ENCODE measurements around the gene MAL. TPM values are rescaled to one million over a fixed set of nuclear protein-coding genes. Genes with fewer than 3 reads are reported as not detected.

Gene MAL
- total and polyA plus RNA-seq, 2 of the 8 experiments (the other 6 are each of a cell fraction or from before 2014, with no cell fraction given) = not detected

DNA sequence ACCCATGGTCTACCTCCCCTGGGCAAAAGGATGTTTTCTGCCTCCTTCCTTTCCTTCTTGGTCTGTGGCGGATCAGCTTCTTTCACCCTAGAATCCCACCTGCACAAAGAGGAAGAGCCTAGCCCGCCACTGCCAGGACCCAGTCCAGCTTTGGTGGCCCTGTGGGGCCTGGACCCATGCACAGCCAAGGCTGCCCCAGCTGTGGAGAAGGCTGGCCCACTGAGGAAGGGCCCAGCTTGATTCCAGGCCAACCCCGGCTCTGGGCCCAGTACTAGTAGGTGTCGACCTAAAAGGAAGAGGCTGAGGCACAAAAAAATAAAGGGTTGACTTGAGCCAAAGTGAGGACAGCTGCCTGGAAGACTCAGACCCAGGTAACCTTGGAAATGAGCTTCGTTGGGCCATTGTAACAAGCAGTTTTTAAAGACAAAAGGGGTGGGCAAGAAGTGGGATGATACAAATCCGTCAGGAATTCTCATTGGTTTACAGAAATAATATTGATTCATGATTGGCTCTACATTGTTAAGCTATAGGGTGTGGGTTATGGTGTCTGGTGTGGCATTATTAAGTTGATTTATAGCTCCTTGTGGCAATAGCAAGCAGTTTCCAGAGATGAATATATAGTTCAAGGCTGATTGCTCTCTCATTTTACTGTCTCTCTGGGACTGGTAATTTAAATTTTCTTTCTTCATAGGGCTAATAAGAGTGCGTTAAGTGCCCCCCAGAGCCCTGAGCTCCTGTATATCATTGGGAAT lies 29.8 kb upstream of the MAL start:
- Histone ChIP-seq H3K27ac (ENCODE audit: low read depth, low read length) (no peak overlapping the region), H3K4me2 (ENCODE audit: insufficient read depth in 1 of 2, low read depth in 2 of 2, low read length in 2 of 2) (no peak overlapping the region), H2BK120ac (replicated peaks; ENCODE audit: low read depth, low read length) (no peak overlapping the region), H2AFZ (ENCODE audit: low read length) (no peak overlapping the region), H2BK12ac (ENCODE audit: low read depth, low read length) (no peak overlapping the region), H2BK20ac (ENCODE audit: low read length) (no peak overlapping the region), H3K9ac (replicated peaks in 1 of 4; ENCODE audit: extremely low read depth in 1 of 4, low read depth in 3 of 4, low read length in 3 of 4) (no peak overlapping the region), H3K4me3 (ENCODE audit: extremely low read depth in 1 of 4, insufficient read depth in 2 of 4, low read depth in 3 of 4, low read length in 4 of 4) (no peak overlapping the region), H4K20me1 (replicated peaks in 1 of 2; ENCODE audit: control insufficient read depth in 1 of 2, insufficient read depth in 2 of 2, low read length in 2 of 2) (peaks cover 0 to 2% of the 10 kb centered on the region in 2 experiments), H3K23me2 (ENCODE audit: low read depth, low read length) (peaks cover 5% of the 10 kb centered on the region; the same call in 1 of the 2 replicates), H3K56ac (replicated peaks; ENCODE audit: insufficient read length, low read depth, low read length) (no peak overlapping the region), H2AK5ac (ENCODE audit: low read depth, low read length) (no peak overlapping the region), H4K91ac (replicated peaks; ENCODE audit: insufficient read length, low read length) (no peak overlapping the region), H3K4me1 (replicated peaks in 1 of 4; ENCODE audit: control insufficient read depth in 3 of 4, insufficient read depth in 4 of 4, low read length in 3 of 4) (no peaks in the 10 kb centered on the region; a peak in 1 of 7 replicates), H3K14ac (ENCODE audit: insufficient read length) (no peak overlapping the region), H3K79me1 (ENCODE audit: low read depth, low read length) (0 out of 2 replicates have a peak, but pooled peaks cover 3% of the 10 kb centered on the region), H3K23ac (ENCODE audit: insufficient read length) (no peak overlapping the region), H2BK15ac (ENCODE audit: low read length) (no peak overlapping the region), H3K79me2 (ENCODE audit: control insufficient read depth in 1 of 2, insufficient read depth in 2 of 2, low read length in 2 of 2) (no peaks in the 10 kb centered on the region), H3K9me3 (ENCODE audit: insufficient read depth in 2 of 2, low read depth in 1 of 2, low read length in 1 of 2) (peaks cover 87 to 97% of the 10 kb centered on the region in 2 experiments), H3K36me3 (ENCODE audit: control insufficient read depth in 2 of 4, insufficient read depth in 4 of 4, low read length in 3 of 4) (no peaks in the 10 kb centered on the region), H2BK5ac (ENCODE audit: low read depth, low read length) (no peak overlapping the region), H4K8ac (ENCODE audit: extremely low read depth, insufficient read depth, low read length) (no peak overlapping the region), H3K27me3 (replicated peaks in 1 of 4; ENCODE audit: control insufficient read depth in 3 of 4, extremely low read depth in 1 of 4, insufficient read depth in 3 of 4, low read length in 3 of 4) (peaks cover 0 to 2% (median 0%) of the 10 kb centered on the region in 4 experiments; a peak in 1 of 7 replicates), H3K4ac (replicated peaks; ENCODE audit: insufficient read length, low read depth, low read length) (no peak overlapping the region), H4K5ac (ENCODE audit: insufficient read length, low read depth, low read length) (no peak overlapping the region), H3K18ac (ENCODE audit: extremely low read depth, low read length) (no peak overlapping the region)
- CTCF ChIA-PET (ENCODE audit: partially characterized antibody) = interaction anchor here (0.7 to 1.8 kb wide), 2 partner anchors 9 to 39 kb away, joined by 3 to 6 read pairs; no protein-coding TSS in a partner anchor
- DNase-seq (ENCODE audit: low read depth in 1 of 2, low spot score in 2 of 2) = no peak
- no peak for FAIRE-seq
- POLR2A ChIA-PET (ENCODE audit: partially characterized antibody) = no interaction called here
- 50% methylated on average over 6 of the region's 7 CpGs; no CpG with 5 or more reads in 1 of the 2 experiments for WGBS, 2 experiments (ENCODE audit: extremely low coverage in 1 of 2, insufficient coverage in 1 of 2, insufficient read length in 1 of 2, insufficient replicate concordance in 2 of 2, low coverage in 1 of 2, low lambda C conversion rate in 2 of 2, missing lambda C conversion rate in 1 of 2)
- TF ChIP-seq EGR1 (IDR thresholded peaks at IDR 0.05; ENCODE audit: borderline replicate concordance, low read depth, low read length) = no peak
- TF ChIP-seq, protein P1, sequence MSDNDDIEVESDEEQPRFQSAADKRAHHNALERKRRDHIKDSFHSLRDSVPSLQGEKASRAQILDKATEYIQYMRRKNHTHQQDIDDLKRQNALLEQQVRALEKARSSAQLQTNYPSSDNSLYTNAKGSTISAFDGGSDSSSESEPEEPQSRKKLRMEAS (IDR thresholded peaks at IDR 0.05) = no peak
- TF ChIP-seq NANOG (IDR thresholded peaks at IDR 0.05; ENCODE audit: insufficient read depth, low read depth, low read length, poor library complexity, severe bottlenecking) = no peak
- TF ChIP-seq TAF1 (IDR thresholded peaks at IDR 0.05; ENCODE audit: low read depth, low read length) = no peak
- TF ChIP-seq GABPA (IDR thresholded peaks at IDR 0.05; ENCODE audit: borderline replicate concordance, insufficient read depth, low read length) = no peak
- no peak for TF ChIP-seq POU5F1 (IDR thresholded peaks at IDR 0.05; ENCODE audit: low read depth, low read length)
- TF ChIP-seq KDM4A (IDR thresholded peaks at IDR 0.05; ENCODE audit: low read depth, low read length, severe bottlenecking) = no peak
- TF ChIP-seq CEBPB (IDR thresholded peaks at IDR 0.05; ENCODE audit: low read depth, low read length) = no peak
- no peak for TF ChIP-seq EP300 (IDR thresholded peaks at IDR 0.05; ENCODE audit: borderline replicate concordance in 1 of 2, low read depth in 2 of 2, low read length in 2 of 2)
- TF ChIP-seq PHF8 (conservative IDR thresholded peaks at IDR 0.05; ENCODE audit: low read depth, low read length) = no peak
- TF ChIP-seq TAF7 (optimal IDR thresholded peaks at IDR 0.05; ENCODE audit: borderline replicate concordance, low read depth, low read length) = no peak

Measured in H1 (cell line).